Naive B cell (primary cell): ENCODE data around the gene ANKRD63. TPM values are rescaled to one million over a fixed set of nuclear protein-coding genes. Genes with fewer than 3 reads are reported as not detected.

Experiments used
- ATAC-seq, 2 donors: fragments of 150-1000 bp; cut with Tn5 transposase; 2 replicates each; pipeline ENCODE4 v1.10.0; 2021; ENCODE audit warnings: low read depth in 2 of 2, mild to moderate bottlenecking in 2 of 2, moderate library complexity in 2 of 2
- DNase-seq: peaks from one replicate; pipeline ENCODE4 v3.0.0; 2022
- H3K27ac Mint-ChIP-seq, 6 donors: one replicate each; pipeline ENCODE4 v1.8.0; 2020 to 2022; ENCODE audit warnings: mild to moderate bottlenecking in 6 of 6, mixed read lengths in 6 of 6, moderate library complexity in 5 of 6, inconsistent platforms in 2 of 6
- H3K27me3 Mint-ChIP-seq, 3 donors: one replicate each; pipeline ENCODE4 v1.8.0; 2021 to 2022; ENCODE audit warnings: mixed read lengths in 3 of 3, mild to moderate bottlenecking in 1 of 3
- H3K36me3 Mint-ChIP-seq, 2 donors: one replicate each; pipeline ENCODE4 v1.8.0; 2020 to 2022; ENCODE audit warnings: mixed read lengths in 2 of 2, inconsistent platforms in 1 of 2, mild to moderate bottlenecking in 1 of 2
- H3K4me1 Mint-ChIP-seq, 3 donors: one replicate each; pipeline ENCODE4 v1.8.0; 2020 to 2022; ENCODE audit warnings: mixed read lengths in 3 of 3, inconsistent platforms in 1 of 3, mild to moderate bottlenecking in 1 of 3, moderate library complexity in 1 of 3
- H3K4me3 Mint-ChIP-seq, 8 donors: one replicate each; pipeline ENCODE4 v1.8.0; 2020 to 2022; ENCODE audit warnings: mild to moderate bottlenecking in 8 of 8, mixed read lengths in 8 of 8, moderate library complexity in 8 of 8, inconsistent platforms in 2 of 8
- H3K9me3 Mint-ChIP-seq, 7 donors: one replicate each; pipeline ENCODE4 v1.8.0; 2020 to 2022; ENCODE audit warnings: mixed read lengths in 7 of 7, mild to moderate bottlenecking in 5 of 7, inconsistent platforms in 2 of 7, moderate library complexity in 1 of 7
- polyA plus RNA-seq, 6 donors: library from polyadenylated mRNA; unstranded; fragments of 300-500 nt; fragmentation: Illumina TruSeq; gene quantifications; one replicate each; pipeline ENCODE4 v1.2.3, GENCODE V29; 2021; ENCODE audit warnings: low read depth in 6 of 6

The ANKRD63 gene
- polyA plus RNA-seq, 6 donors from 2014 or later: 0.29 TPM; not detected in 5

DNA sequence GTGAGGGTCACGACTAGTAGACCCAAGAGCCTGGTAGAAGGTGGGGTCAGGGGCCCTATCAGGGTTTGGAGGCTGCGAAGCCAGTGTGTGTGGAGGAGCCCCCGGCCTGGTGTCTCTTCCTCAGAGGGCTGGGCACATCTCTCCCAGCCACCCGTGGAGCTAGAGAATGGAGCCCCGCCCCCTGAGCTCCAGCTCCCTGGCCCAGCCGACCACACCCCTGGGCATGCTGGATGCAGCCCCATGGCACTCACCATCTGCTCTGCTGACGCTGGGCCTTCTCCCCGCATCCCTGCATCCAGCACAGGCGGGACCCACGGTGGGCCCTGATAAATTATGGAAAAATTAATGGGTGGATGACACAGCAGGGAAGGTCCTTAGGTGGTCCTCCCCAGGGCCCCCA is 17.5 kb downstream of the ANKRD63 start:
- H3K9me3 Mint-ChIP-seq: no peaks in the 10 kb centered on the region
- H3K4me3 Mint-ChIP-seq: no peak overlapping the region

DNA sequence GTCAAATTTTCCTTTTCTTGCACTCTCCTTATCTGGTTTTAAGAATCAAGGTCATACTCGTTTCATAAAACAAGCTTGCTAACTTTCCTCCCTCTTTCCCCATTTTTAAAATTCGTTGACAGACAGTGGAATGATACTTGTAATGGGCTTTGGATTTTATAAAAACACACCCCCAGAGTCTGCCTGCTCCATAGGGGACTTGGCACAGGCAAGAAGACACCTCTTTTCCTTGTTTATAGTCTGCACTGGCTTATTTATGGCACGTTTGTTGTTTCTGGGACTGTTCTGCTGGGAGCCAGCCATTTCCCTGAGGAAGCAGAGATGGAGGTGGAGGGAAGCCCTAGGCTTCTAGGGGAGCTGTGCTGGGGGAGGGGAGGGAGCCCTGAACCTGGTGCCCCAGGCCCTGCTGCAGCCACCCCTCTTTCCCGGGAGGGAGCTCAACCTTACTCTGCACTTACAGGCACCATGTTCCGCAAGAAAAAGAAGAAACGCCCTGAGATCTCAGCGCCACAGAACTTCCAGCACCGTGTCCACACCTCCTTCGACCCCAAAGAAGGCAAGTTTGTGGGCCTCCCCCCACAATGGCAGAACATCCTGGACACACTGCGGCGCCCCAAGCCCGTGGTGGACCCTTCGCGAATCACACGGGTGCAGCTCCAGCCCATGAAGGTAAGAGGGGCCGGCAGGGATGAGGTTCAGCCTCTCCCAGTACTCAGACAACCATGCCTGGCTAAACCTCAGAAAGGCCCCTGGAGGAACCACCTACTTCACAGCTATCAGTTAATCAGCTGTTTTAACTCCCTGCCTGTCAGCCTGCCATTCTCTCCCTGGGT is 18.3 kb downstream of the ANKRD63 start:
- DNase-seq (no peak), ATAC-seq (no peak)
- Mint-ChIP-seq H3K27me3 (no peaks in the 10 kb centered on the region), H3K4me1 (no peaks in the 10 kb centered on the region), H3K4me3 (no peak overlapping the region), H3K9me3 (no peaks in the 10 kb centered on the region), H3K36me3 (no peaks in the 10 kb centered on the region), H3K27ac (peak overlapping the region in 2 of 6 donors; percentile 2 to 14)

More for the DNA sequence above, 17.5 kb downstream of the ANKRD63 start:
- ATAC-seq (no peak), DNase-seq (no peak)
- Mint-ChIP-seq H3K27me3 (no peaks in the 10 kb centered on the region), H3K4me1 (no peaks in the 10 kb centered on the region), H3K27ac (no peak overlapping the region), H3K36me3 (no peaks in the 10 kb centered on the region)

DNA sequence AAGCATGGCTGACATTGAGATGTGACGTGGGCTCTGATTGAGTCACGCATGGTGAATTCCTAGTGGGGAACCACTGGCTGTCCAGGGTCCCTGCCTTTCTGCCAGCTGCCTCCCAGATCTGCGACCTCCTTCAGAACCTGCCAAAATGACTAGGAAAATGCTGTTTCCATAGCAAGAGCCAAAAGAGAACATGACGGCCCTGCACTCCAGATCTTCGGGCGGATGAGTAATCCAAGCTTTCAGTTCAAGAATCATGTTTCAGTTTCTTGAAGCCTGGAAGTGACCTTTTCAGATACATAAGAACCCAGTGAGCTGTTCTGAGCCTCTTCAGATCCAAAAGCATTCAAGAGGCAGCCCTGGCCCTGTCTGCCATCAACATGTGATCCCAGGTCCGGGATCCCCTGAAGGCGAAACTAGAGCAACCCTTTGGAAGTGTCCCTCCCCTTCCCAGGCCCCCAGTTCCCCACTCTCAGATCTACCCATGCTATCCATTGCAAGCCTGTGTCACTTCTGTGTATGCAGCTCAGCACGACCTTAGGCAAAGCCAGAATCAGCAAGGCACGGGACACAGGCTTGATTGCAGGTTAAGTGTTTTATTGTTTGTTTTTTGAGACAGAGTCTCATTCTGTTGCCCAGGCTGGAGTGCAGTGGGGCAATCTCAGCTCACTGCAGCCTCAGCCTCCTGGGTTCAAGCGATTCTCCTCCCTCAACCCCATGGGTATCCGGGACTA is 19.7 kb downstream of the ANKRD63 start:
- H3K9me3 Mint-ChIP-seq: no peaks in the 10 kb centered on the region
- H3K4me1 Mint-ChIP-seq: no peaks in the 10 kb centered on the region
- H3K36me3 Mint-ChIP-seq: no peaks in the 10 kb centered on the region
- DNase-seq (no peak), ATAC-seq (no peak)
- peak overlapping the region in 1 of 6 donors; percentile 9 for H3K27ac Mint-ChIP-seq
- H3K4me3 Mint-ChIP-seq: no peak overlapping the region
- peaks cover 0 to 6% (median 0%) of the 10 kb centered on the region in 3 donors for H3K27me3 Mint-ChIP-seq

DNA sequence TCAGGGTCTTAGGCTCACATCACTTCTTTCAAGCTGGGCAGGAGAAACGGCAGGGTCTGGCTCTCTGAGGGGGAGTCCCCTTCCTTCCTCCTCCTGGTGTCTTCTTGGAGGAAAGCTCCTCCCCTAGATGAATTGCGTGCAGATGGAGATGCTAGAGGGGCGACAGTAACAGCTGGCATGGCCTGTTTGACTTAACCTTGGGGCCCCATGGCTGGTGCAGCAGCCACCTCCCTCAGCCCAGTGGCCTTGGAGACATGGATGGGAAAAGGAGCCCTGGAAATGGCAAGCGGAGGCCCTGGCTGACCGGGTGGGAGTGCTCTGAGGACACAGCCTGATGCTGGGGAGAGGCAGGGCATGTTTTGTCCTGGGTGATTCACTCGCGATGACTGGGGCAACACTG is 23.8 kb downstream of the ANKRD63 start:
- H3K36me3 Mint-ChIP-seq: no peaks in the 10 kb centered on the region
- no peaks in the 10 kb centered on the region for H3K9me3 Mint-ChIP-seq
- DNase-seq (no peak), ATAC-seq (no peak)
- no peak overlapping the region for H3K4me3 Mint-ChIP-seq
- H3K27me3 Mint-ChIP-seq: peaks cover 5 to 22% (median 13%) of the 10 kb centered on the region in 3 donors
- H3K27ac Mint-ChIP-seq: no peak overlapping the region
- H3K4me1 Mint-ChIP-seq: no peaks in the 10 kb centered on the region

DNA sequence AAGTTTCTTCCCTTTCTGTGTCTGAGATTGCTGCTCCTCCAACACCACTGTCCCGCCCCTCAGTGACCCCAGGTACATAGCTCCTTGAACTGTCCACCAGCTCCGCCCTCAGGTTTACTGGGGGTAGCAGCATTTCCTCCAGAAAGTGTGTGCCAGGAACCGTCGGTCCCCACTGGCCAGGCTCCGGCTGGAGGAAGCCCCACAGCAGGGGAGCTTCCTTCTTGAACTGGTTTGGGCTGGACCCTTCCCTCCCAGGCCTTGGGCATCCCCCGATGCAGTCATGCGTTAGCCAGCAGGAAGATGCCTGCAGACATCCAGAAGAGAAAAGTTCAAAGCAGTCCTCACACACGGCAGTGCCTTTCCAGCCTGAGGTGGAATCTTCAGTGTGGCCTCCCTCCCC is 24.3 kb downstream of the ANKRD63 start:
- H3K4me1 Mint-ChIP-seq: peaks cover 0 to 4% (median 0%) of the 10 kb centered on the region in 3 donors
- H3K4me3 Mint-ChIP-seq: no peak overlapping the region
- H3K27ac Mint-ChIP-seq: no peak overlapping the region
- DNase-seq: no peak
- H3K27me3 Mint-ChIP-seq: peaks cover 9 to 27% (median 17%) of the 10 kb centered on the region in 3 donors
- H3K9me3 Mint-ChIP-seq: no peaks in the 10 kb centered on the region
- no peak for ATAC-seq
- H3K36me3 Mint-ChIP-seq: no peaks in the 10 kb centered on the region

DNA sequence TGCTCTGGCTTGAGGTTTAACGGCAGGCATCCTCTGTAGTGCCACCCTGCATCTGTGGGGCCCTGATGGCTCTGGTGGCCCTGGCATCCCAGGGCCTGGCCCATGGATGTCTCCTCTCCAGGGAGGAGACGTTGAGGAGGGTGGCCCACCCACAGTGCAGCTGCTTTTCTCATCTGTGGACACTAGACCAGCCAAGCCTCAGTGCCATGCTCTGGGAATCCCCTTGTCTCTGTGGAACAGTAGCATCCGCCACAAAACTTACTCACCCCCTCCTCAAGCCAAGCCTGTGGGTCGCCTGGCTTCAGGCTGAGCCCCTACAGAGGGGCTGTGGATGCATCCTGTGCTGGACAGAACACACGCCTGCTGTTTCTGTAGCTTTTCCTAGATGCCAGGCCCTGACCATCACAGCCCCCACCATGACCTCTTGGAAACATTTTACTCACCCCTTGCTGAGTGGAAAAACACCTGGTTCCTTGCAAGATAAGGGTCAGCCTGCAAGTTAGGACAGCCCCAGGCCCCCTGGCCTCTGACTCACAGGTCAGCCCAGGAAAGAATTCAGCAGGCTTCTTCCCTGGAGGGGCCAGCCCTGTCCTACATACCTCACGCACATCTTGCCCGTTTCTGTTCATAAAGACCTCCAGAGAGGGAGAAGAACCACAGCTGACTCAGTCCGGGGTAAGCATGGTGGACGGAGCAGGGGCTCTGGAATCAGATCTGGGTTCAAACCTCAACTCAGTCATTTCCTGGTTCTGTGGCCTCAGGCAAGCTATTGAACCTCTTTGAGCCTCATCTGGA is 25.0 kb downstream of the ANKRD63 start:
- H3K4me1 Mint-ChIP-seq: peaks cover 5 to 9% (median 6%) of the 10 kb centered on the region in 3 donors
- peaks cover 16 to 34% (median 17%) of the 10 kb centered on the region in 3 donors for H3K27me3 Mint-ChIP-seq
- H3K36me3 Mint-ChIP-seq: no peaks in the 10 kb centered on the region
- H3K9me3 Mint-ChIP-seq: no peaks in the 10 kb centered on the region
- no peak for ATAC-seq
- H3K4me3 Mint-ChIP-seq: no peak overlapping the region
- no peak for DNase-seq
- H3K27ac Mint-ChIP-seq: no peak overlapping the region

DNA sequence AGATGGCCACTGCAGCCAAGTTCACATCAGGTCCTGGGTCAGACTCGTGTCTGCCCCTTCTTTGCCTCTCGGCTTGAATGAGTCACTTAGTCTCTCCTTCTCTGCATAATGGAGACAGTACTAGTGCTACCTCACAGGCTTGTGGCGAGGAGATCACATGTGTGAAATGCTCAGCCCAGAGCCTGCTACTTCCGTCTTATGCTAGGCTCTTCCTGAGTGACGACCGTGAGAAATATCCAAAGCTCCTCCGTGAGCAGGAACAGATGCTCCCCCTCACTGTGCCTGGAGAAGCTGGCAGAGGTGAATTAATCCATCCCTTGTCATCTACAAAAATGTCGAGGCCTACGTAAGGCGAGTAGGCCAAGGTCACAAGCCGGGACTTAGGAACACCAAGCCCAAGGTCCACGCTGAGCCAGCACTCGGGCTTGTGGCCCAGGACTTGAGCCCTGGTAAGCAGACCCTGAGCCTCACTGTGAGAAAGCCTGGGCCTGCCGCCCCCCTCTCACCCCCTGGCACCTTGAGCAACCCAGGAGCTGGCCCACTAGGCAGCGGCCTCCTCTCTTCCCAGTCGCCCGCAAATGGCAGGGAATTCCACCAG is 26.1 kb downstream of the ANKRD63 start:
- Mint-ChIP-seq H3K4me1 (peaks cover 6 to 9% (median 7%) of the 10 kb centered on the region in 3 donors), H3K9me3 (no peaks in the 10 kb centered on the region), H3K4me3 (no peak overlapping the region), H3K27me3 (peaks cover 19 to 35% (median 19%) of the 10 kb centered on the region in 3 donors), H3K36me3 (no peaks in the 10 kb centered on the region), H3K27ac (no peak overlapping the region)
- ATAC-seq: no peak
- DNase-seq: no peak

DNA sequence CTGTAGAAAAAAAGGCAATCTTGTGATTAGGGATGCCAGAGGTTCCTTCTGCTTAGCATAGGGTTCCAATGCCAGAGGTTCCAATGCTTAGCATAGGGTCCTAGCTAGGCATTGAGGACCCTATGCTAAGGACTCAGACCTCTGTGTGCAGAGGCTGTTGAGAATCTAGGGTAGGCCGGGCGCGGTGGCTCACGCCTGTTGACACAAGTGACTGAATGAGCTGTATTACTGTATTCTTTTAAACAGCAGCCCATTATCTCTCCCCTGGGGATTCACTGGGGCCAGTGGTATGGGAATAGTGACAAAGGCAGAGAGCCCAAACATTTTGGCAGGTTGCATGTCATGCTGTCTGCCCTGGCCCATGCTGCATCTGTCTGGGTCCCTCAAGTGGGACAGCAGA is 27.8 kb downstream of the ANKRD63 start:
- H3K27ac Mint-ChIP-seq: no peak overlapping the region
- no peak for ATAC-seq
- peaks cover 26 to 47% (median 29%) of the 10 kb centered on the region in 3 donors for H3K27me3 Mint-ChIP-seq
- no peaks in the 10 kb centered on the region for H3K9me3 Mint-ChIP-seq
- no peak overlapping the region for H3K4me3 Mint-ChIP-seq
- no peaks in the 10 kb centered on the region for H3K36me3 Mint-ChIP-seq
- H3K4me1 Mint-ChIP-seq: peaks cover 6 to 9% (median 7%) of the 10 kb centered on the region in 3 donors
- no peak for DNase-seq

DNA sequence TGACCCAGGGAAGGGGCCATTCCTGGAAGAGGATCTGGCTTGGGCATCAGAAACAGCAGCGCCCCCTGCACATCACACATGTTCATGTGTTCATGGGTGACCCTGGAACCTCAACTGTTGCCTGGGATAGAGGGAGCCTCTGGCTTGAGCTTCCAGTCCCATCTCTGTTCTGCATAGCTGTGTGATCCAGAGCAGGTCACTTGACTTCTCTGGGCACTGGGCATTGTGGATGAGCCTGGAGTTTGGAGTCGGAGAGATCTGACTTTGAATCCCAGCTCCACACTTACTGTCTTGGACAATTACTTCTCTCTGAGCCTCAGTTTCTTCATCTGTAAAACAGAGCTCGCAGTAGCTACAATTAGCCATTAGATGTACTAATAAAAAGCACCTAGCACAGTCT is 28.4 kb downstream of the ANKRD63 start:
- Mint-ChIP-seq H3K4me3 (peak overlapping the region in 1 of 8 donors; percentile 30), H3K27me3 (peaks cover 26 to 47% (median 29%) of the 10 kb centered on the region in 3 donors), H3K36me3 (no peaks in the 10 kb centered on the region), H3K4me1 (peaks cover 6 to 9% (median 7%) of the 10 kb centered on the region in 3 donors), H3K27ac (no peak overlapping the region), H3K9me3 (no peaks in the 10 kb centered on the region)
- DNase-seq (no peak), ATAC-seq (no peak)

DNA sequence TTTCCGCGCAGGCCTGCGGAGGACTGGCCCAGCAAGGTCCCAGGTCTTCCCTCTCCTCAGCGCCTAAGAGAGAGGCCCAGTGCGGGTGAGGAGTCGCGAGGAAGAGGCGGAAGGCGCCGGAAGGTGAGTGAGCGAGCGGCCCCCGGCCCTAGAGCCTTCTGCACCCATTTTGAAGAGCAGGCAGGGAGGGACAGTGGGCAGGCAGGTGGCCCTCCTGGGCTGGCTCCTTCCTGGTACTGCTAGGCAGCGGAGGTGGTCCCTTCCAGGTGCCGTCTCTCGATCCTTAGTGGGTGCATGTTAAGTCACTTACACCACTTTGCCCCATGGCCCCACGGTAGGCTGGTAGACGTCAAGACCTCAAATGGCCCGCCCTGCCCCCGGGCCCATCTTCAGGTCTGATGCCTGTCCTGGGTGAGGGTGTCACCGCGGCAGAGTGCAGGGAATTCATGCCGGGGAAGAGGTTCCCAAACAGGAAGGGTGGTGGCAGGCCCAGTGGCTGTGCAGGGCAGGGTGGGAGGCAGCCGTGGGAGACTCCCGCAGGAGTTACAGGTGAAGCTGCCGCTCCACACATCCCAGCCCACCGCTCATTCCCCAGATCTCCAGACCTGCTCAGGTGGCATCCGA is 29.6 kb downstream of the ANKRD63 start:
- Mint-ChIP-seq H3K27me3 (peaks cover 26 to 40% (median 29%) of the 10 kb centered on the region in 3 donors), H3K9me3 (no peaks in the 10 kb centered on the region), H3K4me1 (peaks cover 6 to 9% (median 7%) of the 10 kb centered on the region in 3 donors), H3K36me3 (no peaks in the 10 kb centered on the region), H3K27ac (peak overlapping the region in 2 of 6 donors; percentile 56 to 80), H3K4me3 (peak overlapping the region; percentile 64 to 87 (median 80))
- ATAC-seq: peak; percentile 30 to 48
- DNase-seq: no peak

DNA sequence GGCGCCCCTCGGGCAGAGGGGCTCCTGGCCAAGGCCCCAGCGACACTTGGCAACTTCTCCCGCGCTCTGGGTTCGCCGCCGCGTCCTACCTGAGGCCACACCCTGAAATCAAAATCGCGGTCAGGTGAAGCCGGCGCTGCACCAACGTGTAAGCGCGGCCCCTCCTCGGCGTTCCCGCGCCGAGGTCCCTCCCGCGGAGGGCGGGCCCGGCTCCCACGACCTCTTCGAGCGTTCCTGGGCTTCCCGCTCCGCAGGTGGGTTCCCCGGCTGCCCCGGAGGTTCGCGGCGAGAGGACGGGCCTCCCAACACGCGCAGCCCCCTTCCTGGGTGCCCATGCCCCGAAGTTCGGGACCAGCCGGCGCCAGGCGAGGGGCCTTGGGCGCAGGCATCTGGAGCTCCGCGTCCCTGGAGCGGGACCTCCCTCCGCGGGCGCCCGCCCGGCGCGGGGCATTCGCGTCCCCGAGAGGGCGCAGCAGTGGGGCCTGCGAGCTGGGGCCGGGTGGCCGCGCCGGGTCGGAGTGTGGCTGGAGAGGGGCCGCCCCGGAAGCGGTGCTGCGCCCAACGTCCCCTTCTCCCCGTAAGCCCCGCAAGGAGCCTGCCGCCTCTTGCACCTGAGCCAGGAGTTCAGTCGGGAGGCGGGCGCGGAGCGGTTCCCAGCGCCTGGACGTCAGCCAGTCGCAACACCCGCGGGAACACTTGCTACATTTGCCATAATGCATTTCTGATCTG is 30.3 kb downstream of the ANKRD63 start:
- Mint-ChIP-seq H3K27me3 (peaks cover 23 to 40% (median 29%) of the 10 kb centered on the region in 3 donors), H3K4me1 (peaks cover 6 to 9% (median 7%) of the 10 kb centered on the region in 3 donors), H3K36me3 (no peaks in the 10 kb centered on the region), H3K4me3 (peak overlapping the region; percentile 64 to 87 (median 78)), H3K27ac (peak overlapping the region in 1 of 6 donors; percentile 80), H3K9me3 (no peaks in the 10 kb centered on the region)
- no peak for DNase-seq
- ATAC-seq: peak; percentile 66 to 73

DNA sequence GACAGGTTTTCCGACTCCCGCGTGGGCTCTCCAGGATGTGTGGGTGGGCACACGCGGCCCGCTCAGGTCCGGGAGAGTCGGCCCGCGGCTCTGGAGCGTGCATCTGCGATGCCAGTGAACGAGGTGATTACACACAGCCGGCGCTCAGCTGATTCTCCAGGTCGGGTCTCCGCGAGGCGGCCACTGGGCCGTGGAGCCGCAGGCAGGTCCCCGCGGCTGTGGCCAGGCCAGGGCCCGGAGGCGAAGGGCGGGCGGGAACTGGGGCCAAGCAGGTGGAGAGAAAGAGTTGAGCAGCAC is 30.8 kb downstream of the ANKRD63 start:
- Mint-ChIP-seq H3K27me3 (peaks cover 23 to 40% (median 29%) of the 10 kb centered on the region in 3 donors), H3K27ac (no peak overlapping the region), H3K9me3 (no peaks in the 10 kb centered on the region), H3K4me3 (peak overlapping the region in 6 of 8 donors; percentile 30 to 80 (median 56)), H3K36me3 (no peaks in the 10 kb centered on the region), H3K4me1 (peaks cover 6 to 9% (median 7%) of the 10 kb centered on the region in 3 donors)
- no peak for DNase-seq
- no peak for ATAC-seq
